ENCODE results near the gene PARD6A.

PARD6A gene

GRCh38 chr16:67653789-67654402, 6.9 kb upstream of the PARD6A start:
- DNase-seq (ENCODE audit: low read depth): no peak

GRCh38 chr16:67654403-67654911, 6.3 kb upstream of the PARD6A start:
- no peak for DNase-seq (ENCODE audit: low read depth)

- no peak for DNase-seq (ENCODE audit: low read depth)
Observed at GRCh38 chr16:67655363-67655762, 5.4 kb upstream of the PARD6A start.

GRCh38 chr16:67656344-67657016, 4.3 kb upstream of the PARD6A start:
- no peak for DNase-seq (ENCODE audit: low read depth)

GRCh38 chr16:67657017-67657608, 3.6 kb upstream of the PARD6A start:
- DNase-seq (ENCODE audit: low read depth): no peak

GRCh38 chr16:67657751-67658518, 2.8 kb upstream of the PARD6A start:
- no peak for DNase-seq (ENCODE audit: low read depth)

- DNase-seq (ENCODE audit: low read depth): no peak
Observed at GRCh38 chr16:67658849-67659674, 1.7 kb upstream of the PARD6A start.

- peak; percentile 72 for DNase-seq (ENCODE audit: low read depth)
Observed at GRCh38 chr16:67659675-67660563, 841 bp upstream of the PARD6A start, which contains the start of gene ACD. TSS of gene ACD (minus strand) at chr16:67660260. CDS start at chr16:67660220, 40 bp downstream.

GRCh38 chr16:67661101-67661761, 471 bp downstream of the PARD6A start:
- no peak for DNase-seq (ENCODE audit: low read depth)

GRCh38 chr16:67661886-67662652, 1.3 kb downstream of the PARD6A start:
- no peak for DNase-seq (ENCODE audit: low read depth)

GRCh38 chr16:67662653-67663010, 1.9 kb downstream of the PARD6A start:
- no peak for DNase-seq (ENCODE audit: low read depth)

GRCh38 chr16:67663151-67663876, 2.6 kb downstream of the PARD6A start:
- no peak for DNase-seq (ENCODE audit: low read depth)

GRCh38 chr16:67663877-67664222, 3.1 kb downstream of the PARD6A start:
- DNase-seq (ENCODE audit: low read depth): no peak

- DNase-seq (ENCODE audit: low read depth): no peak
Observed at GRCh38 chr16:67664258-67664657, 3.5 kb downstream of the PARD6A start.

- no peak for DNase-seq (ENCODE audit: low read depth)
Observed at GRCh38 chr16:67664871-67665270, 4.1 kb downstream of the PARD6A start.

- DNase-seq (ENCODE audit: low read depth): no peak
Observed at GRCh38 chr16:67665598-67665997, 4.8 kb downstream of the PARD6A start.

GRCh38 chr16:67666032-67666551, 5.3 kb downstream of the PARD6A start:
- no peak for DNase-seq (ENCODE audit: low read depth)
